ENCODE measurements around the gene GSTM1.
A peak's percentile ranks its signal among the peaks of the same experiment; 100 is the strongest.

The GSTM1 gene

GRCh38 chr1:109728870-109729269 is 41.3 kb downstream of the GSTM1 start:
- DNase-seq (ENCODE audit: low spot score), result no peak

- DNase-seq (ENCODE audit: low spot score), result peak; percentile 1
Measured at GRCh38 chr1:109730666-109731065, 43.0 kb downstream of the GSTM1 start.

GRCh38 chr1:109732390-109732881 is 44.8 kb downstream of the GSTM1 start:
- no peak for DNase-seq (ENCODE audit: low spot score)

- DNase-seq (ENCODE audit: low spot score), result no peak
Measured at GRCh38 chr1:109733236-109733870, 45.7 kb downstream of the GSTM1 start.

- peak; percentile 96 for DNase-seq (ENCODE audit: low spot score)
Measured at GRCh38 chr1:109739738-109740614, 52.4 kb downstream of the GSTM1 start.

GRCh38 chr1:109740615-109741373 is 53.2 kb downstream of the GSTM1 start, which contains the start of gene GSTM3:
GSTM3 (minus strand) TSS chr1:109741038; CDS start chr1:109740287, 751 bp downstream.
- no peak for DNase-seq (ENCODE audit: low spot score)
